GM23248 (cell line): Measurements from ENCODE around the gene PAXIP1. TPM values are rescaled to one million over a fixed set of nuclear protein-coding genes. Genes with fewer than 3 reads are reported as not detected.

Experiments
- DNase-seq: peaks from one replicate; pipeline ENCODE4 v3.0.0-alpha.2; 2015
- H2AFZ ChIP-seq: fragments of 200-600 bp; sonication (generic); 2 replicates; pipeline ENCODE4 v1.6.1; 2016; ENCODE audit warnings: antibody characterized with exemption
- H3F3A ChIP-seq: fragments of 200-600 bp; sonication (generic); 2 replicates; pipeline ENCODE4 v1.6.1; 2016; ENCODE audit warnings: mild to moderate bottlenecking, antibody characterized with exemption, mixed run types; ENCODE audit not compliant: insufficient read depth
- H3K27ac ChIP-seq: fragments of 200-600 bp; sonication (generic); 2 replicates; pipeline ENCODE4 v1.5.1; 2016; ENCODE audit warnings: mild to moderate bottlenecking
- H3K27me3 ChIP-seq: fragments of 200-600 bp; sonication (generic); replicated peaks from 2 replicates; pipeline ENCODE4 v1.6.1; 2016; ENCODE audit warnings: mild to moderate bottlenecking; ENCODE audit not compliant: insufficient read depth
- H3K36me3 ChIP-seq: fragments of 200-600 bp; sonication (generic); 2 replicates; pipeline ENCODE4 v1.6.1; 2016; ENCODE audit warnings: low read depth, mild to moderate bottlenecking
- H3K4me1 ChIP-seq: fragments of 200-600 bp; sonication (generic); 2 replicates; pipeline ENCODE4 v1.6.1; 2016; ENCODE audit warnings: mild to moderate bottlenecking; ENCODE audit not compliant: insufficient read depth
- H3K4me2 ChIP-seq: fragments of 200-600 bp; sonication (generic); one replicate; pipeline ENCODE4 v1.6.1; 2016; ENCODE audit warnings: mild to moderate bottlenecking; ENCODE audit not compliant: unreplicated experiment
- H3K4me3 ChIP-seq: fragments of 200-600 bp; sonication (generic); 2 replicates; pipeline ENCODE4 v1.5.1; 2016; ENCODE audit warnings: mild to moderate bottlenecking
- H3K79me2 ChIP-seq: fragments of 200-600 bp; sonication (generic); 2 replicates; pipeline ENCODE4 v1.6.1; 2016; ENCODE audit warnings: mild to moderate bottlenecking; ENCODE audit not compliant: insufficient read depth
- H3K9ac ChIP-seq: fragments of 200-600 bp; sonication (generic); 2 replicates; pipeline ENCODE4 v1.6.1; 2016; ENCODE audit warnings: mild to moderate bottlenecking
- H3K9me2 ChIP-seq: fragments of 200-600 bp; sonication (generic); 2 replicates; pipeline ENCODE4 v1.6.1; 2016; ENCODE audit warnings: mixed run types, mild to moderate bottlenecking, moderate library complexity; ENCODE audit not compliant: insufficient read depth
- H3K9me3 ChIP-seq: fragments of 200-600 bp; sonication (generic); one replicate; pipeline ENCODE4 v1.6.1; 2017; ENCODE audit warnings: low read depth
- H4K20me1 ChIP-seq: fragments of 200-600 bp; sonication (generic); 2 replicates; pipeline ENCODE4 v1.6.0; 2016; ENCODE audit not compliant: insufficient read depth
- EZH2 ChIP-seq: fragments of 200-600 bp; sonication (generic); IDR thresholded peaks from 2 replicates; pipeline ENCODE4 v1.6.1; 2018; ENCODE audit warnings: antibody characterized with exemption, mild to moderate bottlenecking; ENCODE audit not compliant: insufficient read depth, poor library complexity, severe bottlenecking
- EZH2phosphoT487 ChIP-seq: fragments of 200-600 bp; sonication (generic); IDR thresholded peaks from 2 replicates; pipeline ENCODE4 v1.6.1; 2018; ENCODE audit warnings: antibody characterized with exemption, moderate library complexity, mild to moderate bottlenecking, low read depth; ENCODE audit not compliant: insufficient read depth
- WGBS, 2 experiments: methylation state at CpG; one replicate each; pipeline ENCODE4 v1.1.6; 2015 to 2017; ENCODE audit warnings: low lambda C conversion rate in 2 of 2, low coverage in 1 of 2; ENCODE audit errors: missing lambda C conversion rate in 2 of 2; 5-methylcytosine and 5-hydroxymethylcytosine counted together
- in situ Hi-C: fragments of 300-500 bp; cut with MboI; formaldehyde crosslinking; loops from 2 replicates; pipeline ENCODE4 v1.15.0; 2020
- polyA plus RNA-seq: library from polyadenylated mRNA; unstranded; fragments of >200 nt; fragmentation: Nextera tagmentation; extraction: Ambion mirVana; gene quantifications from 2 replicates; pipeline ENCODE4 v1.2.1, GENCODE V29; 2016
- total RNA-seq: library from RNA; depleted of rRNA; stranded (reverse); fragments of >200 nt; shearing (Covaris generic); gene quantifications from 2 replicates; pipeline ENCODE4 v1.2.3, GENCODE V29; 2014

The PAXIP1 gene
- total and polyA plus RNA-seq, 2 experiments from 2014 or later: 1.8 to 5.8 TPM

DNA sequence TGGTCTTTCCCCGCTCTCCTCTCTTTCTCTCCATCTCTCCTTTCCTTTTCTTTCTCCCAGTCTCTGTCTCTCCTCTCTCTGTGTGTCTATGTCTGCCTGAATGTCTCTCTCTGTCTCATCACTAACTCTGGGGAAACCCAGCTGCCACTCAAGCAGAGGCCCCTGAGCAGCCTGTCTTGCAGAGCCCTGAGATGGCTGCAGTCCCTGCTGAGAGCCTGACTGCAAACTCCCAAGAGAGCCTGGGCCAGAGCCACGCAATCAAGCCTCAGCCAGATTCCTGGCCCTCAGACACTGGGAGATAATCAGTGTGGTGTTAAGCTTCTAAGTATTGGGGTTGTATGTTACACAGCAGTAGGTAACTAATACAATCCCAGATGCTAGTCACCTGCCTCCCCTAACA, 91.5 kb downstream of the PAXIP1 start:
- H3K9ac ChIP-seq: no peak overlapping the region
- in situ Hi-C loops: loop anchor here (25.0 kb wide), 1 partner anchor 851 kb away; no protein-coding TSS in a partner anchor
- TF ChIP-seq EZH2 (no peak), EZH2phosphoT487 (no peak)
- H3K79me2 ChIP-seq: no peaks in the 10 kb centered on the region
- no peak overlapping the region for H2AFZ ChIP-seq
- H3K4me2 ChIP-seq: no peak overlapping the region
- no peaks in the 10 kb centered on the region for H3F3A ChIP-seq
- DNase-seq: no peak
- H4K20me1 ChIP-seq: no peaks in the 10 kb centered on the region
- no peak overlapping the region for H3K27ac ChIP-seq
- no peaks in the 10 kb centered on the region for H3K4me1 ChIP-seq
- H3K36me3 ChIP-seq: no peaks in the 10 kb centered on the region
- H3K9me2 ChIP-seq: no peaks in the 10 kb centered on the region
- H3K9me3 ChIP-seq: no peaks in the 10 kb centered on the region
- H3K27me3 ChIP-seq: no peaks in the 10 kb centered on the region
- 28 to 30% methylated on average over 2 of the region's 2 CpGs for WGBS, 2 experiments
- no peak overlapping the region for H3K4me3 ChIP-seq

DNA sequence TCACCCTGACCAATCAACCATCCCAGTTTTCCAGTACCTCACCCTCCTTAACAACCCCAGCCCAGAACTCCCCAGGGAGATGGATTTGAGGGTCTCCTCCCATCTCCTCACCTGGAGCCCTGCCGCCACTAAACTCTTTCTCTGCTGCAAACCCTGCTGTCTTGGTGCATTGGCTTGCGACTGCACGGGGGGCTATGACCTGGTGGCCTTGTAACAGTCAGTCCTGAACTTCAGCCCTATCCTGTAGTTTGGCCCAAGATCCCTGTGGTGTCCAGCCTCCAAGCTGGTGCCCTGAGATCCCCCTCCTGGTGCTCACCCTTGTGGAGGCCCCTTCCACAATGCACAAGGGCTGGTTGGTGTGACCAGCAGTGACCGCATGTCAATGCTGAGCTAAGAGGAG, 91.9 kb downstream of the PAXIP1 start:
- WGBS, 2 experiments: 59 to 73% methylated on average over 4 of the region's 4 CpGs
- Histone ChIP-seq H3K9me3 (no peaks in the 10 kb centered on the region), H3K27me3 (no peaks in the 10 kb centered on the region), H3K4me3 (no peak overlapping the region), H3F3A (no peaks in the 10 kb centered on the region), H3K36me3 (no peaks in the 10 kb centered on the region), H3K9me2 (no peaks in the 10 kb centered on the region), H3K4me1 (no peaks in the 10 kb centered on the region), H3K9ac (no peak overlapping the region), H3K79me2 (no peaks in the 10 kb centered on the region), H3K4me2 (no peak overlapping the region), H2AFZ (no peak overlapping the region), H4K20me1 (no peaks in the 10 kb centered on the region), H3K27ac (no peak overlapping the region)
- in situ Hi-C loops: loop anchor here (25.0 kb wide), 1 partner anchor 851 kb away; no protein-coding TSS in a partner anchor
- DNase-seq: no peak
- TF ChIP-seq EZH2 (no peak), EZH2phosphoT487 (no peak)

- DNase-seq: no peak
- Histone ChIP-seq H3F3A (no peaks in the 10 kb centered on the region), H3K27ac (no peak overlapping the region), H4K20me1 (no peaks in the 10 kb centered on the region), H3K79me2 (no peaks in the 10 kb centered on the region), H3K36me3 (no peaks in the 10 kb centered on the region), H3K4me1 (no peaks in the 10 kb centered on the region), H3K27me3 (no peaks in the 10 kb centered on the region), H3K4me3 (no peak overlapping the region), H3K9me2 (no peaks in the 10 kb centered on the region), H3K4me2 (no peak overlapping the region), H3K9ac (no peak overlapping the region), H2AFZ (no peak overlapping the region), H3K9me3 (no peaks in the 10 kb centered on the region)
- TF ChIP-seq EZH2phosphoT487: no peak
- no peak for TF ChIP-seq EZH2
- in situ Hi-C loops: loop anchor here (25.0 kb wide), 1 partner anchor 852 kb away; no protein-coding TSS in a partner anchor
- WGBS, 2 experiments: 34 to 43% methylated on average over 4 of the region's 4 CpGs
Observed at GRCh38 chr7:154910125-154910524, 92.8 kb downstream of the PAXIP1 start.

DNA sequence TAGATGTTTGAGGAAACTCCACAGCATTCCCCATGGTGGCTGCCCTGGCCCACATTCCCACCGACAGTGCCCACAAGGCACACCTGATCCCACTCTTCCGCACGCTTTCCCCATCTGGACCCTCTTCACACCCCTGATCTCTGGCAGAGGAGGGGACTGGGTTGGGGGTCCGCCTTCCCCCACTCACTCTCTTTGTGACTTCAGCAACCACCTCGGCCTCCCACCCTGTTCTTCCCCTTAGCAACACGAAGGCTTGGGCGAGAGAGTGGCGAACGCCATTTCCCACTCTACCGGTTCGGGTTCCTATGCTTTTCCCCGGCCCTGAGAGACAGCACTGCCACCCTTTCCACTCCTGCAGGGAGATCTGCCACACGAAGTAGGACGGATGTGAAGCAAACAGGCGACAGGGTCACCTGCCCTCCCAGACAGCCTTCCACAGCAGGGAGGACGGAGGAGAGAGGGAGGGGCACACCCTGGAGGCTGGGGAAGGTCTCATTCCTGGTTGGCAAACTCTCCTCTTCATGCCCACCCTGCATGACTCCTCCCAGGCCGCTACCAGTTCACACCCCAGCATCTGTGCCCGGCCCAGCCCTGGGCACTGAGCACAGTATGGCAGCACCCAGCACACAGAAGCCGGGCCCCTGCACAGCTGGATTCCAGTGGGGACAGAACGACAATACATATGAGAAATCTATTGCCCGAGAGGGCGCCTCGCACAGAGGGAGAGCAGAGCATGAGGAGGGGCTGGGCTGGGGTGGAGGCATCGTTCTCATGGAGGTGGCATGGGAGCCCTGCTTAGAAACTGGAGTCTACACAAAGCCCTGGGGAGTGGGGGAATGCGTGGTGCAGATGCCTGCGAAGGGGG, 93.5 kb downstream of the PAXIP1 start:
- no peaks in the 10 kb centered on the region for H3K36me3 ChIP-seq
- no peak overlapping the region for H3K4me3 ChIP-seq
- no peaks in the 10 kb centered on the region for H4K20me1 ChIP-seq
- H2AFZ ChIP-seq: no peak overlapping the region
- H3K79me2 ChIP-seq: no peaks in the 10 kb centered on the region
- no peak overlapping the region for H3K4me2 ChIP-seq
- H3K27me3 ChIP-seq: no peaks in the 10 kb centered on the region
- H3K9me3 ChIP-seq: no peaks in the 10 kb centered on the region
- H3K9me2 ChIP-seq: no peaks in the 10 kb centered on the region
- H3F3A ChIP-seq: no peaks in the 10 kb centered on the region
- no peak overlapping the region for H3K9ac ChIP-seq
- in situ Hi-C loops: loop anchor here (10.0 to 25.0 kb wide), 2 partner anchors 435 to 853 kb away; no protein-coding TSS in a partner anchor
- TF ChIP-seq EZH2: no peak
- no peak for TF ChIP-seq EZH2phosphoT487
- no peak for DNase-seq
- 47% methylated on average over 24 to 26 of the region's 26 CpGs for WGBS, 2 experiments
- H3K27ac ChIP-seq: no peak overlapping the region
- H3K4me1 ChIP-seq: no peaks in the 10 kb centered on the region
